ENCODE measurements around the gene KIF1B.

Gene KIF1B

GRCh38 chr1:10229903-10230302, 19.5 kb downstream of the KIF1B start:
- no peak overlapping the region for H3K27ac ChIP-seq (ENCODE audit: low read depth, low read length, poor library complexity, severe bottlenecking)
- H3K4me1 ChIP-seq (ENCODE audit: insufficient read depth, low read length, severe bottlenecking): no peaks in the 10 kb centered on the region
- no peak overlapping the region for H2AFZ ChIP-seq (ENCODE audit: low read length)
- no peak overlapping the region for H3K4me3 ChIP-seq (ENCODE audit: low read depth, low read length, poor library complexity, severe bottlenecking)
- H3K36me3 ChIP-seq (ENCODE audit: insufficient read depth, low read length): no peaks in the 10 kb centered on the region
- no peaks in the 10 kb centered on the region for H3K79me2 ChIP-seq (ENCODE audit: insufficient read depth, low read length)
- H3K4me2 ChIP-seq (ENCODE audit: low read length): no peak overlapping the region
- H3K9me3 ChIP-seq (ENCODE audit: low read length): no peaks in the 10 kb centered on the region
- H4K20me1 ChIP-seq (ENCODE audit: insufficient read depth, low read length): no peaks in the 10 kb centered on the region
- TF ChIP-seq CTCF (IDR thresholded peaks at IDR 0.05; ENCODE audit: low read length) (no peak), EZH2 (IDR thresholded peaks at IDR 0.05; ENCODE audit: borderline replicate concordance, low read length) (no peak)
- no peaks in the 10 kb centered on the region for H3K27me3 ChIP-seq (ENCODE audit: insufficient read depth, low read length)
- no peaks in the 10 kb centered on the region for H3F3A ChIP-seq (ENCODE audit: insufficient read depth, low read length)
- no peak overlapping the region for H3K9ac ChIP-seq (ENCODE audit: low read length)
- no peaks in the 10 kb centered on the region for H3K9me2 ChIP-seq (ENCODE audit: low read depth, low read length)

GRCh38 chr1:10232163-10232562, 21.8 kb downstream of the KIF1B start:
- Histone ChIP-seq H3K79me2 (ENCODE audit: insufficient read depth, low read length) (no peaks in the 10 kb centered on the region), H3F3A (ENCODE audit: insufficient read depth, low read length) (no peaks in the 10 kb centered on the region), H3K9me2 (ENCODE audit: low read depth, low read length) (no peaks in the 10 kb centered on the region), H3K9me3 (ENCODE audit: low read length) (no peaks in the 10 kb centered on the region), H3K4me3 (ENCODE audit: low read depth, low read length, poor library complexity, severe bottlenecking) (no peak overlapping the region), H4K20me1 (ENCODE audit: insufficient read depth, low read length) (no peaks in the 10 kb centered on the region), H3K27me3 (ENCODE audit: insufficient read depth, low read length) (no peaks in the 10 kb centered on the region), H3K9ac (ENCODE audit: low read length) (no peak overlapping the region), H3K4me1 (ENCODE audit: insufficient read depth, low read length, severe bottlenecking) (no peaks in the 10 kb centered on the region), H3K36me3 (ENCODE audit: insufficient read depth, low read length) (no peaks in the 10 kb centered on the region), H3K4me2 (ENCODE audit: low read length) (no peak overlapping the region), H2AFZ (ENCODE audit: low read length) (no peak overlapping the region), H3K27ac (ENCODE audit: low read depth, low read length, poor library complexity, severe bottlenecking) (no peak overlapping the region)
- TF ChIP-seq EZH2 (IDR thresholded peaks at IDR 0.05; ENCODE audit: borderline replicate concordance, low read length) (no peak), CTCF (IDR thresholded peaks at IDR 0.05; ENCODE audit: low read length) (no peak)

- no peak overlapping the region for H3K9ac ChIP-seq (ENCODE audit: low read length)
- H3K4me1 ChIP-seq (ENCODE audit: insufficient read depth, low read length, severe bottlenecking): no peaks in the 10 kb centered on the region
- TF ChIP-seq EZH2 (IDR thresholded peaks at IDR 0.05; ENCODE audit: borderline replicate concordance, low read length): no peak
- H3K36me3 ChIP-seq (ENCODE audit: insufficient read depth, low read length): no peaks in the 10 kb centered on the region
- H3K27me3 ChIP-seq (ENCODE audit: insufficient read depth, low read length): peaks cover under 1% of the 10 kb centered on the region; the same call in 1 of the 2 replicates
- H2AFZ ChIP-seq (ENCODE audit: low read length): no peak overlapping the region
- no peaks in the 10 kb centered on the region for H4K20me1 ChIP-seq (ENCODE audit: insufficient read depth, low read length)
- no peak overlapping the region for H3K4me2 ChIP-seq (ENCODE audit: low read length)
- H3K9me2 ChIP-seq (ENCODE audit: low read depth, low read length): no peaks in the 10 kb centered on the region
- no peaks in the 10 kb centered on the region for H3K79me2 ChIP-seq (ENCODE audit: insufficient read depth, low read length)
- H3K4me3 ChIP-seq (ENCODE audit: low read depth, low read length, poor library complexity, severe bottlenecking): no peak overlapping the region
- H3K9me3 ChIP-seq (ENCODE audit: low read length): no peaks in the 10 kb centered on the region
- no peak overlapping the region for H3K27ac ChIP-seq (ENCODE audit: low read depth, low read length, poor library complexity, severe bottlenecking)
- no peaks in the 10 kb centered on the region for H3F3A ChIP-seq (ENCODE audit: insufficient read depth, low read length)
Measured at GRCh38 chr1:10236405-10237156, 26.2 kb downstream of the KIF1B start.

DNA sequence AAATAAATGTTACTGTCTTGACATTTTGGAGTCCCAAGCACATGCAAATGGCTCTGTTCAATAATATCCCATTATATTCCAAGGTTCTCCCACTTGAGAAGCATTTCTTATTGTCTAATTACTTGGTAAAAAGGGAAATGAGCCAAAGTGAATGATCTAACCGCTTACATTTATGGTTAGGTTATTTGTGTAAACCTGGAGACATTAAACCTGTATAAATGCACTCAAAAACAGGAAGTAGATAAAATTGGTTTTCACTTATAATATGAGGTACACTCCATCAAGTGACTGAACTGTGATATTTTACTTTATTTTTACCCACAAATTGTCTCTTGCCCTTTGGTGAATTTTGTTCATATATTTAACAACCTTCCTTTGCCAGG, 26.8 kb downstream of the KIF1B start:
- peaks cover 3% of the 10 kb centered on the region; the same call in 1 of the 2 replicates for H3K27me3 ChIP-seq (ENCODE audit: insufficient read depth, low read length)
- TF ChIP-seq CTCF (IDR thresholded peaks at IDR 0.05; ENCODE audit: low read length): no peak
- TF ChIP-seq EZH2 (IDR thresholded peaks at IDR 0.05; ENCODE audit: borderline replicate concordance, low read length): no peak
- H3K9me2 ChIP-seq (ENCODE audit: low read depth, low read length): no peaks in the 10 kb centered on the region
- H3K4me1 ChIP-seq (ENCODE audit: insufficient read depth, low read length, severe bottlenecking): no peaks in the 10 kb centered on the region
- no peak overlapping the region for H3K4me2 ChIP-seq (ENCODE audit: low read length)
- no peaks in the 10 kb centered on the region for H3K79me2 ChIP-seq (ENCODE audit: insufficient read depth, low read length)
- H4K20me1 ChIP-seq (ENCODE audit: insufficient read depth, low read length): no peaks in the 10 kb centered on the region
- H3K36me3 ChIP-seq (ENCODE audit: insufficient read depth, low read length): no peaks in the 10 kb centered on the region
- H2AFZ ChIP-seq (ENCODE audit: low read length): no peak overlapping the region
- no peaks in the 10 kb centered on the region for H3K9me3 ChIP-seq (ENCODE audit: low read length)
- H3K4me3 ChIP-seq (ENCODE audit: low read depth, low read length, poor library complexity, severe bottlenecking): no peak overlapping the region
- H3K27ac ChIP-seq (ENCODE audit: low read depth, low read length, poor library complexity, severe bottlenecking): no peak overlapping the region
- H3K9ac ChIP-seq (ENCODE audit: low read length): no peak overlapping the region
- H3F3A ChIP-seq (ENCODE audit: insufficient read depth, low read length): no peaks in the 10 kb centered on the region

Measured in OCI-LY1 (cell line).